Activated naive CD8-positive, alpha-beta T cell treated with anti-CD3 and anti-CD28 coated beads, Interleukin-2, amount 10 ng/mL, durations not matched to agents 7 days and 5 days (primary cell): ENCODE data around the gene FBXL20. TPM values are rescaled to one million over a fixed set of nuclear protein-coding genes. Genes with fewer than 3 reads are reported as not detected.

Experiments used
- ATAC-seq: fragments of 150-1000 bp; cut with Tn5 transposase; one replicate; pipeline ENCODE4 v1.10.0; 2021; ENCODE audit warnings: low read depth, moderate library complexity
- POLR2A ChIA-PET: fragments of 350-600 bp; sonication (Branson Sonifier 250); formaldehyde crosslinking; loops from one replicate; lab custom pipeline; 2021; ENCODE audit warnings: antibody characterized with exemption; lab: Charles Lee
- DNase-seq: peaks from one replicate; pipeline ENCODE4 v3.0.0; 2021
- H3K27ac Mint-ChIP-seq: one replicate; pipeline ENCODE4 v1.8.0; 2022; ENCODE audit warnings: mild to moderate bottlenecking, mixed read lengths
- H3K27me3 Mint-ChIP-seq: one replicate; pipeline ENCODE4 v1.8.0; 2022; ENCODE audit warnings: mild to moderate bottlenecking, moderate library complexity, mixed read lengths
- H3K36me3 Mint-ChIP-seq: one replicate; pipeline ENCODE4 v1.8.0; 2021; ENCODE audit warnings: mild to moderate bottlenecking, mixed read lengths
- H3K4me1 Mint-ChIP-seq: one replicate; pipeline ENCODE4 v1.8.0; 2021; ENCODE audit warnings: mixed read lengths
- H3K4me3 Mint-ChIP-seq: one replicate; pipeline ENCODE4 v1.8.0; 2022; ENCODE audit warnings: mild to moderate bottlenecking, moderate library complexity, mixed read lengths
- H3K9me3 Mint-ChIP-seq: one replicate; pipeline ENCODE4 v1.8.0; 2021; ENCODE audit warnings: mixed read lengths
- total RNA-seq, 2 experiments: library from RNA; stranded (reverse); gene quantifications; one replicate each; pipeline ENCODE4 v1.2.3, GENCODE V29; 2021

FBXL20 gene
- total RNA-seq, 2 experiments from 2014 or later = 20.0 to 21.0 TPM

GRCh38 chr17:39222866-39223834 is 178.3 kb downstream of the FBXL20 start:
- ATAC-seq (no peak), DNase-seq (no peak)
- Mint-ChIP-seq H3K27me3 (peaks cover 54% of the 10 kb centered on the region), H3K9me3 (no peaks in the 10 kb centered on the region), H3K4me1 (peaks cover 4% of the 10 kb centered on the region), H3K27ac (no peak overlapping the region), H3K4me3 (no peak overlapping the region), H3K36me3 (peaks cover 2% of the 10 kb centered on the region)
- POLR2A ChIA-PET = no interaction called here

GRCh38 chr17:39222151-39222550 is 179.3 kb downstream of the FBXL20 start:
- H3K9me3 Mint-ChIP-seq = no peaks in the 10 kb centered on the region
- H3K36me3 Mint-ChIP-seq = peaks cover 2% of the 10 kb centered on the region
- peaks cover 5% of the 10 kb centered on the region for H3K4me1 Mint-ChIP-seq
- POLR2A ChIA-PET = interaction anchor here (0.6 kb wide), 1 partner anchor 135 kb away, joined by 3 read pairs; no protein-coding TSS in a partner anchor
- H3K27me3 Mint-ChIP-seq = peaks cover 57% of the 10 kb centered on the region
- ATAC-seq = no peak
- DNase-seq = no peak
- H3K4me3 Mint-ChIP-seq = no peak overlapping the region
- no peak overlapping the region for H3K27ac Mint-ChIP-seq

GRCh38 chr17:39221572-39221971 is 179.9 kb downstream of the FBXL20 start:
- peaks cover 5% of the 10 kb centered on the region for H3K4me1 Mint-ChIP-seq
- no peak overlapping the region for H3K27ac Mint-ChIP-seq
- H3K4me3 Mint-ChIP-seq = no peak overlapping the region
- DNase-seq (no peak), ATAC-seq (no peak)
- H3K9me3 Mint-ChIP-seq = no peaks in the 10 kb centered on the region
- H3K36me3 Mint-ChIP-seq = peaks cover 2% of the 10 kb centered on the region
- POLR2A ChIA-PET = interaction anchor here (0.6 kb wide), 2 partner anchors 63 to 135 kb away, joined by 3 read pairs; no protein-coding TSS in a partner anchor
- peaks cover 57% of the 10 kb centered on the region for H3K27me3 Mint-ChIP-seq

GRCh38 chr17:39219647-39220154 is 181.7 kb downstream of the FBXL20 start:
- no peaks in the 10 kb centered on the region for H3K36me3 Mint-ChIP-seq
- DNase-seq = no peak

GRCh38 chr17:39218906-39219305 is 182.5 kb downstream of the FBXL20 start:
- POLR2A ChIA-PET = interaction anchor here (1.2 kb wide), 1 partner anchor 10 kb away, joined by 3 read pairs; no protein-coding TSS in a partner anchor
- DNase-seq = no peak
- peaks cover 53% of the 10 kb centered on the region for H3K27me3 Mint-ChIP-seq
- H3K27ac Mint-ChIP-seq = no peak overlapping the region
- H3K4me1 Mint-ChIP-seq = peaks cover 1% of the 10 kb centered on the region
- H3K9me3 Mint-ChIP-seq = no peaks in the 10 kb centered on the region
- no peak for ATAC-seq
- H3K36me3 Mint-ChIP-seq = no peaks in the 10 kb centered on the region
- no peak overlapping the region for H3K4me3 Mint-ChIP-seq

More at GRCh38 chr17:39219647-39220154, 181.7 kb downstream of the FBXL20 start:
- no peak for ATAC-seq
- Mint-ChIP-seq H3K4me1 (peaks cover 1% of the 10 kb centered on the region), H3K9me3 (no peaks in the 10 kb centered on the region), H3K27ac (no peak overlapping the region), H3K27me3 (peaks cover 59% of the 10 kb centered on the region), H3K4me3 (no peak overlapping the region)
- POLR2A ChIA-PET = interaction anchor here (1.2 kb wide), 1 partner anchor 11 kb away, joined by 3 read pairs; no protein-coding TSS in a partner anchor

- Mint-ChIP-seq H3K4me3 (no peak overlapping the region), H3K27me3 (peaks cover 44% of the 10 kb centered on the region), H3K9me3 (no peaks in the 10 kb centered on the region), H3K4me1 (peaks cover 1% of the 10 kb centered on the region), H3K27ac (no peak overlapping the region), H3K36me3 (no peaks in the 10 kb centered on the region)
- ATAC-seq (no peak), DNase-seq (no peak)
- POLR2A ChIA-PET = interaction anchor here (0.6 to 0.9 kb wide), 2 partner anchors 9 to 18 kb away, joined by 3 read pairs; partner anchors contain the start of gene RPL19
Measured at GRCh38 chr17:39217734-39218369, 183.6 kb downstream of the FBXL20 start.

- ATAC-seq (no peak), DNase-seq (no peak)
- peaks cover 5% of the 10 kb centered on the region for H3K4me1 Mint-ChIP-seq
- POLR2A ChIA-PET = no interaction called here
- peaks cover 34% of the 10 kb centered on the region for H3K27me3 Mint-ChIP-seq
- H3K9me3 Mint-ChIP-seq = no peaks in the 10 kb centered on the region
- no peak overlapping the region for H3K4me3 Mint-ChIP-seq
- H3K36me3 Mint-ChIP-seq = no peaks in the 10 kb centered on the region
- H3K27ac Mint-ChIP-seq = peak overlapping the region; percentile 16
Measured at GRCh38 chr17:39213852-39214251, 187.6 kb downstream of the FBXL20 start.

- peaks cover 27% of the 10 kb centered on the region for H3K27me3 Mint-ChIP-seq
- peaks cover 5% of the 10 kb centered on the region for H3K4me1 Mint-ChIP-seq
- POLR2A ChIA-PET = no interaction called here
- no peaks in the 10 kb centered on the region for H3K9me3 Mint-ChIP-seq
- DNase-seq = no peak
- no peak overlapping the region for H3K27ac Mint-ChIP-seq
- no peaks in the 10 kb centered on the region for H3K36me3 Mint-ChIP-seq
- no peak for ATAC-seq
- H3K4me3 Mint-ChIP-seq = no peak overlapping the region
Measured at GRCh38 chr17:39212841-39213480, 188.5 kb downstream of the FBXL20 start.

GRCh38 chr17:39212195-39212810 is 189.1 kb downstream of the FBXL20 start:
- no peaks in the 10 kb centered on the region for H3K36me3 Mint-ChIP-seq
- DNase-seq (no peak), ATAC-seq (no peak)
- H3K4me1 Mint-ChIP-seq = peaks cover 5% of the 10 kb centered on the region
- no peaks in the 10 kb centered on the region for H3K9me3 Mint-ChIP-seq
- no peak overlapping the region for H3K4me3 Mint-ChIP-seq
- H3K27ac Mint-ChIP-seq = no peak overlapping the region
- peaks cover 23% of the 10 kb centered on the region for H3K27me3 Mint-ChIP-seq
- POLR2A ChIA-PET = no interaction called here

GRCh38 chr17:39210093-39210434 is 191.4 kb downstream of the FBXL20 start:
- POLR2A ChIA-PET = interaction anchor here (0.7 to 2.3 kb wide), 5 partner anchors 10 to 252 kb away, joined by 3 to 14 read pairs (median 5); partner anchors contain the start of genes CDK12, MED1 and RPL19
- no peak for DNase-seq
- no peaks in the 10 kb centered on the region for H3K36me3 Mint-ChIP-seq

GRCh38 chr17:39209317-39210092 is 191.9 kb downstream of the FBXL20 start:
- H3K36me3 Mint-ChIP-seq = peaks cover 5% of the 10 kb centered on the region
- DNase-seq (peak; percentile 79), ATAC-seq (peak; percentile 71)
- no peaks in the 10 kb centered on the region for H3K9me3 Mint-ChIP-seq
- H3K27ac Mint-ChIP-seq = peak overlapping the region; percentile 63
- H3K4me3 Mint-ChIP-seq = peak overlapping the region; percentile 52
- peaks cover 10% of the 10 kb centered on the region for H3K4me1 Mint-ChIP-seq
- POLR2A ChIA-PET = interaction anchor here (0.6 to 2.3 kb wide), 8 partner anchors 10 to 252 kb away, joined by 3 to 14 read pairs (median 4); partner anchors contain the start of genes CDK12, MED1 and RPL19
- H3K27me3 Mint-ChIP-seq = peaks cover 3% of the 10 kb centered on the region

More at GRCh38 chr17:39210093-39210434, 191.4 kb downstream of the FBXL20 start:
- peaks cover 10% of the 10 kb centered on the region for H3K4me1 Mint-ChIP-seq
- H3K27me3 Mint-ChIP-seq = peaks cover 3% of the 10 kb centered on the region
- H3K27ac Mint-ChIP-seq = peak overlapping the region; percentile 58
- ATAC-seq = no peak
- H3K4me3 Mint-ChIP-seq = peak overlapping the region; percentile 52
- H3K9me3 Mint-ChIP-seq = no peaks in the 10 kb centered on the region

- DNase-seq (no peak), ATAC-seq (no peak)
- POLR2A ChIA-PET = interaction anchor here (0.6 to 2.3 kb wide), 9 partner anchors 9 to 253 kb away, joined by 3 to 14 read pairs (median 5); partner anchors contain the start of genes CDK12 and RPL19
- H3K4me1 Mint-ChIP-seq = peaks cover 10% of the 10 kb centered on the region
- no peaks in the 10 kb centered on the region for H3K9me3 Mint-ChIP-seq
- peak overlapping the region; percentile 6 for H3K27ac Mint-ChIP-seq
- H3K4me3 Mint-ChIP-seq = peak overlapping the region; percentile 52
- H3K36me3 Mint-ChIP-seq = peaks cover 9% of the 10 kb centered on the region
- peaks cover 3% of the 10 kb centered on the region for H3K27me3 Mint-ChIP-seq
Measured at GRCh38 chr17:39208893-39209292, 192.5 kb downstream of the FBXL20 start.
